SHP77 (cell line): Measurements from ENCODE around the gene OSCP1.

Experiments
- DNase-seq, 2 experiments: peaks; one replicate each; lab custom pipeline; 2025; lab: John Stamatoyannopoulos, UW

OSCP1 gene

GRCh38 chr1:36475341-36475740 is 25.1 kb upstream of the OSCP1 start:
- DNase-seq, result no peak

GRCh38 chr1:36472656-36473055 is 22.4 kb upstream of the OSCP1 start:
- DNase-seq, result no peak

GRCh38 chr1:36471830-36472641 is 21.8 kb upstream of the OSCP1 start:
- peak in 1 of 2 experiments; percentile 29 for DNase-seq

GRCh38 chr1:36469163-36469562 is 18.9 kb upstream of the OSCP1 start:
- DNase-seq, result no peak

- DNase-seq, result no peak
Observed at GRCh38 chr1:36467700-36468455, 17.6 kb upstream of the OSCP1 start.

- no peak for DNase-seq
Observed at GRCh38 chr1:36467027-36467410, 16.8 kb upstream of the OSCP1 start.

GRCh38 chr1:36466370-36467026 is 16.2 kb upstream of the OSCP1 start:
- no peak for DNase-seq

GRCh38 chr1:36465731-36466369 is 15.6 kb upstream of the OSCP1 start:
- DNase-seq, result no peak

GRCh38 chr1:36464605-36465393 is 14.5 kb upstream of the OSCP1 start:
- DNase-seq, result peak; percentile 56 to 60

GRCh38 chr1:36463803-36464604 is 13.8 kb upstream of the OSCP1 start, which contains the start of gene MRPS15:
TSS of gene MRPS15 (minus strand) at chr1:36464384. CDS start at chr1:36464275, 109 bp downstream.
- peak; percentile 91 to 95 for DNase-seq

- DNase-seq, result no peak
Observed at GRCh38 chr1:36463463-36463802, 13.2 kb upstream of the OSCP1 start.

- no peak for DNase-seq
Observed at GRCh38 chr1:36458910-36459309, 8.7 kb upstream of the OSCP1 start.

- no peak for DNase-seq
Observed at GRCh38 chr1:36457691-36458090, 7.4 kb upstream of the OSCP1 start.

- no peak for DNase-seq
Observed at GRCh38 chr1:36456391-36456928, 6.2 kb upstream of the OSCP1 start.

- no peak for DNase-seq
Observed at GRCh38 chr1:36455386-36455785, 5.1 kb upstream of the OSCP1 start.

- no peak for DNase-seq
Observed at GRCh38 chr1:36453600-36454388, 3.5 kb upstream of the OSCP1 start.

GRCh38 chr1:36453051-36453450 is 2.8 kb upstream of the OSCP1 start:
- DNase-seq, result no peak

GRCh38 chr1:36450919-36451305 is 661 bp upstream of the OSCP1 start:
- DNase-seq, result no peak

- DNase-seq, result no peak
Observed at GRCh38 chr1:36448530-36449056, 1.7 kb downstream of the OSCP1 start.
